GM12878 (cell line): ENCODE data around the gene HMOX1.

ENCODE experiments used
- BCL11A ChIP-seq: IDR thresholded peaks from 2 replicates; pipeline ENCODE4 v1.6.1; 2011; ENCODE audit warnings: low read depth, low read length
- BCLAF1 ChIP-seq: fragments of 450-650 bp; IDR thresholded peaks from 2 replicates; pipeline ENCODE4 v1.6.1; 2017; ENCODE audit warnings: antibody characterized with exemption, mild to moderate bottlenecking, moderate library complexity
- FOS ChIP-seq: IDR thresholded peaks from 3 replicates; pipeline ENCODE4 v1.6.1; 2011; ENCODE audit warnings: borderline replicate concordance; ENCODE audit not compliant: insufficient read length; ENCODE audit errors: extremely low read depth
- GABPA ChIP-seq: IDR thresholded peaks from 2 replicates; pipeline ENCODE4 v1.6.1; 2014; ENCODE audit warnings: antibody characterized with exemption, low read depth, mild to moderate bottlenecking, inconsistent platforms
- POLR2A ChIP-seq: IDR thresholded peaks from 2 replicates; pipeline ENCODE4 v1.6.1; 2011; ENCODE audit warnings: low read depth, mild to moderate bottlenecking, low read length
- PRDM15 ChIP-seq: fragments of 450-650 bp; formaldehyde crosslinking; IDR thresholded peaks from 2 replicates; pipeline ENCODE4 v1.4.0; 2020; ENCODE audit warnings: mild to moderate bottlenecking, moderate library complexity
- RB1 ChIP-seq: fragments of 450-650 bp; formaldehyde crosslinking; IDR thresholded peaks from 2 replicates; pipeline ENCODE4 v1.6.1; 2017; ENCODE audit warnings: mild to moderate bottlenecking, borderline replicate concordance
- SRF ChIP-seq, 2 experiments: IDR thresholded peaks; 2 replicates each; pipeline ENCODE4 v1.6.1; 2011; ENCODE audit warnings: low read depth in 2 of 2, low read length in 2 of 2, mild to moderate bottlenecking in 1 of 2, moderate library complexity in 1 of 2
- ZBTB33 ChIP-seq: fragments of 450-650 bp; IDR thresholded peaks from 2 replicates; pipeline ENCODE4 v1.6.1; 2017; ENCODE audit warnings: mild to moderate bottlenecking
- ZNF274 ChIP-seq: IDR thresholded peaks from one replicate; pipeline ENCODE4 v1.8.0; 2011; ENCODE audit not compliant: insufficient read length, insufficient read depth

- TF ChIP-seq ZBTB33, result no peak
- TF ChIP-seq ZNF274, result no peak
- no peak for TF ChIP-seq BCL11A
- no peak for TF ChIP-seq BCLAF1
- no peak for TF ChIP-seq SRF (IDR thresholded peaks at IDR 0.05; ENCODE audit: low read depth in 2 of 2, low read length in 2 of 2)
- TF ChIP-seq POLR2A, result no peak
- no peak for TF ChIP-seq FOS
- TF ChIP-seq GABPA, result no peak
- TF ChIP-seq RB1, result no peak
- TF ChIP-seq PRDM15 (CRISPR knock-in tag), result no peak
Observed at GRCh38 chr22:35441489-35442100, 60.7 kb downstream of the HMOX1 start.
